Dendritic cell treated with granulocyte-macrophage colony-stimulating factor and Interleukin-4, amounts not matched to agents 40 ng/mL and 50 ng/mL, for 4 days (primary cell): ENCODE results near the gene ZIC1.

ENCODE experiments used
- H3K27ac Mint-ChIP-seq: one replicate; pipeline ENCODE4 v1.8.0; 2022; ENCODE audit warnings: mild to moderate bottlenecking, mixed read lengths
- H3K27me3 Mint-ChIP-seq: one replicate; pipeline ENCODE4 v1.8.0; 2022; ENCODE audit warnings: mild to moderate bottlenecking, mixed read lengths
- H3K36me3 Mint-ChIP-seq: one replicate; pipeline ENCODE4 v1.8.0; 2022; ENCODE audit warnings: low read depth, mixed read lengths
- H3K4me1 Mint-ChIP-seq: one replicate; pipeline ENCODE4 v1.8.0; 2022; ENCODE audit warnings: low read depth, mixed read lengths
- H3K4me3 Mint-ChIP-seq: one replicate; pipeline ENCODE4 v1.8.0; 2022; ENCODE audit warnings: mild to moderate bottlenecking, moderate library complexity, mixed read lengths
- H3K9me3 Mint-ChIP-seq: one replicate; pipeline ENCODE4 v1.8.0; 2022; ENCODE audit warnings: mixed read lengths
- intact Hi-C: fragments of 100-400 bp; cut with micrococcal nuclease; formaldehyde crosslinking; loops from one replicate; pipeline ENCODE4 v1.15.0; 2022

The ZIC1 gene

GRCh38 chr3:147387291-147387884, 21.8 kb upstream of the ZIC1 start:
- H3K4me3 Mint-ChIP-seq: no peak overlapping the region
- H3K27me3 Mint-ChIP-seq: peaks cover 97% of the 10 kb centered on the region
- H3K36me3 Mint-ChIP-seq: no peaks in the 10 kb centered on the region
- H3K27ac Mint-ChIP-seq: no peak overlapping the region
- peaks cover 8% of the 10 kb centered on the region for H3K9me3 Mint-ChIP-seq
- intact Hi-C loops: no loop called here
- H3K4me1 Mint-ChIP-seq: no peaks in the 10 kb centered on the region

- no peaks in the 10 kb centered on the region for H3K36me3 Mint-ChIP-seq
- H3K9me3 Mint-ChIP-seq: peaks cover 8% of the 10 kb centered on the region
- intact Hi-C loops: no loop called here
Measured at GRCh38 chr3:147387885-147388699, 21.1 kb upstream of the ZIC1 start.

GRCh38 chr3:147388700-147389580, 20.2 kb upstream of the ZIC1 start:
- no peak overlapping the region for H3K27ac Mint-ChIP-seq

More at GRCh38 chr3:147387885-147388699, 21.1 kb upstream of the ZIC1 start:
- Mint-ChIP-seq H3K4me3 (no peak overlapping the region), H3K4me1 (no peaks in the 10 kb centered on the region), H3K27ac (no peak overlapping the region), H3K27me3 (peaks cover 99% of the 10 kb centered on the region)

GRCh38 chr3:147389717-147390116, 19.4 kb upstream of the ZIC1 start:
- Mint-ChIP-seq H3K9me3 (peaks cover under 1% of the 10 kb centered on the region), H3K4me3 (no peak overlapping the region), H3K27me3 (peaks cover 99% of the 10 kb centered on the region), H3K27ac (no peak overlapping the region), H3K36me3 (no peaks in the 10 kb centered on the region), H3K4me1 (no peaks in the 10 kb centered on the region)
- intact Hi-C loops: no loop called here

More at GRCh38 chr3:147388700-147389580, 20.2 kb upstream of the ZIC1 start:
- Mint-ChIP-seq H3K36me3 (no peaks in the 10 kb centered on the region), H3K9me3 (peaks cover 8% of the 10 kb centered on the region), H3K4me1 (no peaks in the 10 kb centered on the region), H3K27me3 (peaks cover 99% of the 10 kb centered on the region), H3K4me3 (no peak overlapping the region)
- intact Hi-C loops: no loop called here

GRCh38 chr3:147390589-147391569, 18.3 kb upstream of the ZIC1 start:
- intact Hi-C loops: no loop called here
- H3K9me3 Mint-ChIP-seq: no peaks in the 10 kb centered on the region
- H3K36me3 Mint-ChIP-seq: no peaks in the 10 kb centered on the region
- H3K4me1 Mint-ChIP-seq: no peaks in the 10 kb centered on the region
- no peak overlapping the region for H3K27ac Mint-ChIP-seq
- peaks cover 99% of the 10 kb centered on the region for H3K27me3 Mint-ChIP-seq
- H3K4me3 Mint-ChIP-seq: no peak overlapping the region

- H3K9me3 Mint-ChIP-seq: peaks cover under 1% of the 10 kb centered on the region
Measured at GRCh38 chr3:147391781-147392624, 17.2 kb upstream of the ZIC1 start.

GRCh38 chr3:147392625-147392946, 16.6 kb upstream of the ZIC1 start:
- Mint-ChIP-seq H3K9me3 (peaks cover 7% of the 10 kb centered on the region), H3K27ac (no peak overlapping the region), H3K36me3 (no peaks in the 10 kb centered on the region), H3K27me3 (peaks cover 99% of the 10 kb centered on the region), H3K4me1 (no peaks in the 10 kb centered on the region), H3K4me3 (no peak overlapping the region)
- intact Hi-C loops: no loop called here

More at GRCh38 chr3:147391781-147392624, 17.2 kb upstream of the ZIC1 start:
- no peak overlapping the region for H3K27ac Mint-ChIP-seq
- H3K4me3 Mint-ChIP-seq: no peak overlapping the region
- H3K36me3 Mint-ChIP-seq: no peaks in the 10 kb centered on the region
- intact Hi-C loops: no loop called here
- H3K27me3 Mint-ChIP-seq: peaks cover 99% of the 10 kb centered on the region
- no peaks in the 10 kb centered on the region for H3K4me1 Mint-ChIP-seq

- Mint-ChIP-seq H3K27me3 (peaks cover 99% of the 10 kb centered on the region), H3K36me3 (no peaks in the 10 kb centered on the region), H3K4me1 (no peaks in the 10 kb centered on the region), H3K27ac (no peak overlapping the region), H3K4me3 (no peak overlapping the region), H3K9me3 (peaks cover 12% of the 10 kb centered on the region)
- intact Hi-C loops: no loop called here
Measured at GRCh38 chr3:147393261-147393942, 15.8 kb upstream of the ZIC1 start.

GRCh38 chr3:147393943-147394883, 15.0 kb upstream of the ZIC1 start:
- intact Hi-C loops: no loop called here
- no peaks in the 10 kb centered on the region for H3K4me1 Mint-ChIP-seq
- no peaks in the 10 kb centered on the region for H3K36me3 Mint-ChIP-seq
- no peak overlapping the region for H3K27ac Mint-ChIP-seq
- peaks cover 12% of the 10 kb centered on the region for H3K9me3 Mint-ChIP-seq
- H3K27me3 Mint-ChIP-seq: peaks cover 98% of the 10 kb centered on the region
- no peak overlapping the region for H3K4me3 Mint-ChIP-seq

- Mint-ChIP-seq H3K27me3 (peaks cover 98% of the 10 kb centered on the region), H3K4me3 (no peak overlapping the region), H3K9me3 (peaks cover 12% of the 10 kb centered on the region), H3K4me1 (no peaks in the 10 kb centered on the region), H3K27ac (no peak overlapping the region), H3K36me3 (no peaks in the 10 kb centered on the region)
- intact Hi-C loops: no loop called here
Measured at GRCh38 chr3:147394884-147395225, 14.3 kb upstream of the ZIC1 start.

- H3K27ac Mint-ChIP-seq: no peak overlapping the region
- intact Hi-C loops: no loop called here
- H3K27me3 Mint-ChIP-seq: peaks cover 93% of the 10 kb centered on the region
- no peaks in the 10 kb centered on the region for H3K4me1 Mint-ChIP-seq
- peaks cover 12% of the 10 kb centered on the region for H3K9me3 Mint-ChIP-seq
- no peaks in the 10 kb centered on the region for H3K36me3 Mint-ChIP-seq
- no peak overlapping the region for H3K4me3 Mint-ChIP-seq
Measured at GRCh38 chr3:147395899-147396711, 13.1 kb upstream of the ZIC1 start.
